Gastrocnemius medialis (tissue), 4 donors: ENCODE results near the gene PVR.

ENCODE experiments used
- CTCF ChIP-seq, 5 experiments: fragments of 450-650 bp in 3 of 5; fragments of 200-600 bp in 2 of 5; sonication (generic) in 2 of 5; IDR thresholded peaks in 4 of 5; conservative IDR thresholded peaks in 1 of 5; 1 replicate in 4 of 5; 2 replicates in 1 of 5; pipeline ENCODE4 v1.5.1; 2016 to 2019; ENCODE audit warnings: antibody characterized with exemption in 5 of 5, mild to moderate bottlenecking in 3 of 5, moderate library complexity in 3 of 5
- POLR2A ChIP-seq, 2 donors: fragments of 450-650 bp; IDR thresholded peaks; one replicate each; pipeline ENCODE4 v1.6.1; 2017; ENCODE audit warnings: antibody characterized with exemption in 2 of 2, mild to moderate bottlenecking in 2 of 2, moderate library complexity in 2 of 2

GRCh38 chr19:44690131-44690440, 46.4 kb downstream of the PVR start:
- TF ChIP-seq POLR2A (IDR thresholded peaks at IDR 0.05), result no peak
- TF ChIP-seq CTCF (IDR thresholded peaks at IDR 0.05 in 4 of 5, conservative IDR thresholded peaks at IDR 0.05 in 1 of 5), result no peak
